Endothelial cell of umbilical vein (primary cell): ENCODE data around the gene APOM. TPM values are rescaled to one million over a fixed set of nuclear protein-coding genes. Genes with fewer than 3 reads are reported as not detected.

ENCODE experiments used
- BruUV-seq: library from RNA; stranded (reverse); fragments of 400-500 nt; replicated peaks from 2 replicates; lab custom pipeline; 2021; lab: Mats Ljungman, UMichigan
- CTCF ChIA-PET: fragments of 300-600, 350-600 bp; sonication (Branson Sonifier 250); formaldehyde crosslinking; loops from one replicate; lab custom pipeline; 2021; ENCODE audit warnings: antibody characterized with exemption, inconsistent platforms; lab: Charles Lee
- POLR2A ChIA-PET: fragments of 300-600, 350-600 bp; sonication (Branson Sonifier 250); formaldehyde crosslinking; loops from one replicate; lab custom pipeline; 2021; ENCODE audit warnings: antibody characterized with exemption, inconsistent platforms; lab: Charles Lee
- DNase-seq: peaks from one replicate; pipeline ENCODE4 v3.0.0-alpha.2; 2011; ENCODE audit warnings: low read depth, low spot score
- FAIRE-seq: peaks from 2 replicates; lab custom pipeline; 2011; peaks lifted over from hg19 to GRCh38; lab: Jason Lieb, UNC
- H2AFZ ChIP-seq: 2 replicates; pipeline ENCODE4 v1.6.0; 2012; ENCODE audit warnings: low read depth, low read length, control low read depth, inconsistent platforms
- H3K27ac ChIP-seq: 2 replicates; pipeline ENCODE4 v1.5.1; 2011; ENCODE audit warnings: low read depth, mild to moderate bottlenecking, control low read depth, low read length, moderate library complexity; ENCODE audit not compliant: insufficient read depth
- H3K27me3 ChIP-seq, 2 experiments: 2 replicates each; pipeline versions ENCODE4 v1.6.0 to v1.6.1; 2011; ENCODE audit warnings: low read length in 2 of 2, mixed read lengths in 1 of 2; ENCODE audit not compliant: control insufficient read depth in 2 of 2, insufficient read depth in 2 of 2
- H3K36me3 ChIP-seq, 2 experiments: 2 replicates in 1 of 2; 3 replicates in 1 of 2; pipeline ENCODE4 v1.5.1; 2011; ENCODE audit warnings: low read length in 2 of 2, mild to moderate bottlenecking in 1 of 2, moderate library complexity in 1 of 2; ENCODE audit not compliant: control insufficient read depth in 2 of 2, insufficient read depth in 2 of 2; ENCODE audit errors: extremely low read depth in 1 of 2
- H3K4me1 ChIP-seq: 3 replicates; pipeline ENCODE4 v1.5.1; 2011; ENCODE audit warnings: mild to moderate bottlenecking, low read length; ENCODE audit not compliant: control insufficient read depth, insufficient read depth; ENCODE audit errors: extremely low read depth
- H3K4me2 ChIP-seq: 2 replicates; pipeline ENCODE4 v1.6.1; 2011; ENCODE audit warnings: low read length, control low read depth, mixed read lengths; ENCODE audit not compliant: insufficient read depth
- H3K4me3 ChIP-seq, 3 experiments: fragments of 200-600 bp in 1 of 3; sonication (generic), shearing (Covaris generic) in 1 of 3; replicated peaks in 1 of 3; 2 replicates each; pipeline ENCODE4 v1.5.1; 2011 to 2016; ENCODE audit warnings: control low read depth in 3 of 3, low read length in 3 of 3, mild to moderate bottlenecking in 2 of 3, inconsistent platforms in 1 of 3, low read depth in 1 of 3, moderate library complexity in 1 of 3; ENCODE audit not compliant: insufficient read depth in 1 of 3
- H3K79me2 ChIP-seq: 2 replicates; pipeline ENCODE4 v1.6.0; 2012; ENCODE audit warnings: low read length, inconsistent platforms; ENCODE audit not compliant: control insufficient read depth, insufficient read depth
- H3K9ac ChIP-seq: replicated peaks from 2 replicates; pipeline ENCODE3; 2011; ENCODE audit warnings: low read length, control low read depth; ENCODE audit not compliant: insufficient read depth; ENCODE audit errors: extremely low read depth
- H3K9me1 ChIP-seq: replicated peaks from 3 replicates; pipeline ENCODE4 v1.6.0; 2011; ENCODE audit warnings: mild to moderate bottlenecking, low read length; ENCODE audit not compliant: control insufficient read depth, insufficient read depth; ENCODE audit errors: extremely low read depth
- H3K9me3 ChIP-seq: replicated peaks from 2 replicates; pipeline ENCODE4 v1.5.1; 2012; ENCODE audit warnings: low read length, inconsistent platforms; ENCODE audit not compliant: control insufficient read depth, insufficient read depth
- H4K20me1 ChIP-seq: replicated peaks from 2 replicates; pipeline ENCODE3; 2011; ENCODE audit warnings: mild to moderate bottlenecking, low read length; ENCODE audit not compliant: control insufficient read depth, insufficient read depth; ENCODE audit errors: extremely low read depth
- CTCF ChIP-seq, 2 donors: IDR thresholded peaks; 1 replicate in 1 of 2; 2 replicates in 1 of 2; pipeline ENCODE4 v1.5.1; 2011; ENCODE audit warnings: low read length in 2 of 2, mild to moderate bottlenecking in 2 of 2, moderate library complexity in 2 of 2, control low read depth in 1 of 2, inconsistent platforms in 1 of 2, low read depth in 1 of 2; ENCODE audit not compliant: insufficient read depth in 1 of 2; ENCODE audit errors: extremely low read depth in 1 of 2
- EZH2 ChIP-seq: IDR thresholded peaks from 2 replicates; pipeline ENCODE4 v1.6.1; 2012; ENCODE audit warnings: borderline replicate concordance, low read depth, mild to moderate bottlenecking, moderate library complexity, low read length, inconsistent platforms; ENCODE audit not compliant: severe bottlenecking
- FOS ChIP-seq: IDR thresholded peaks from 2 replicates; pipeline ENCODE4 v1.6.1; 2011; ENCODE audit warnings: mild to moderate bottlenecking, low read length, moderate library complexity, borderline replicate concordance; ENCODE audit not compliant: insufficient read depth
- GATA2 ChIP-seq: IDR thresholded peaks from 2 replicates; pipeline ENCODE4 v1.7.0; 2011; ENCODE audit warnings: low read depth, mild to moderate bottlenecking, moderate library complexity, mixed read lengths, low read length; ENCODE audit not compliant: insufficient read length, insufficient read depth
- JUN ChIP-seq: IDR thresholded peaks from 2 replicates; pipeline ENCODE4 v1.6.1; 2011; ENCODE audit warnings: borderline replicate concordance, low read depth; ENCODE audit not compliant: insufficient read length, insufficient read depth
- MAX ChIP-seq: IDR thresholded peaks from 2 replicates; pipeline ENCODE4 v1.6.1; 2011; ENCODE audit not compliant: insufficient read depth, insufficient read length
- MYC ChIP-seq: IDR thresholded peaks from one replicate; pipeline ENCODE4 v1.6.1; 2011; ENCODE audit warnings: mild to moderate bottlenecking, low read depth, low read length
- POLR2A ChIP-seq: IDR thresholded peaks from 2 replicates; pipeline ENCODE4 v1.6.1; 2012; ENCODE audit warnings: low read depth, mild to moderate bottlenecking, control low read depth, low read length
- POLR2AphosphoS5 ChIP-seq: IDR thresholded peaks from 2 replicates; pipeline ENCODE4 v1.6.1; 2012; ENCODE audit warnings: low read depth, mild to moderate bottlenecking, control low read depth, low read length, moderate library complexity; ENCODE audit not compliant: insufficient read depth
- dilution Hi-C: fragments of 300-500 bp; cut with MboI; formaldehyde crosslinking; loops from one replicate; pipeline ENCODE4 v1.15.0; 2019; ENCODE audit warnings: low sequenced_read_pairs; ENCODE audit not compliant: extremely low pct_ligation_motif_present
- intact Hi-C: fragments of 100-400 bp; cut with micrococcal nuclease; formaldehyde crosslinking; loops from one replicate; pipeline ENCODE4 v1.10.0; 2022
- polyA plus RNA-seq, 4 experiments: library from polyadenylated mRNA; depleted of rRNA in 3 of 4; stranded (reverse) in 3 of 4; unstranded in 1 of 4; fragments of >200 nt; gene quantifications; 2 replicates each; pipeline versions ENCODE4 v1.2.1 to v1.2.3, GENCODE V29; 2011 to 2012; ENCODE audit warnings: missing spikeins in 1 of 4
- total RNA-seq: library from RNA; stranded (reverse); gene quantifications from 2 replicates; pipeline ENCODE4 v1.2.3, GENCODE V29; 2021

Gene APOM
- total and polyA plus RNA-seq, 2 donors (not counting 3 experiments of a cell fraction or from before 2014, with no cell fraction given): 2.5 TPM; not detected in 1

- TF ChIP-seq CTCF (IDR thresholded peaks at IDR 0.05; ENCODE audit: extremely low read depth in 1 of 2, insufficient read depth in 1 of 2, low read depth in 1 of 2, low read length in 2 of 2) (no peak), GATA2 (no peak), POLR2A (no peak), MYC (no peak), POLR2AphosphoS5 (no peak), EZH2 (no peak), MAX (no peak), JUN (no peak), FOS (no peak)
- Histone ChIP-seq H3K27ac (no peak overlapping the region), H3K9me1 (no peaks in the 10 kb centered on the region), H3K4me3 (no peak overlapping the region), H3K27me3 (no peaks in the 10 kb centered on the region), H3K36me3 (peaks cover 0 to 8% of the 10 kb centered on the region in 2 experiments), H4K20me1 (no peaks in the 10 kb centered on the region), H3K79me2 (peaks cover 21% of the 10 kb centered on the region), H3K9me3 (no peaks in the 10 kb centered on the region), H3K4me1 (peaks cover 11% of the 10 kb centered on the region), H2AFZ (no peak overlapping the region), H3K9ac (no peak overlapping the region), H3K4me2 (no peak overlapping the region)
- no TSS peak for BruUV-seq
- DNase-seq (no peak), FAIRE-seq (no peak)
- ChIA-PET POLR2A (no interaction called here), CTCF (no interaction called here)
- intact Hi-C loops (no loop called here), dilution Hi-C loops (no loop called here)
Observed at GRCh38 chr6:31700740-31701401, 45.2 kb downstream of the APOM start.
